ENCODE measurements around the gene PDS5B.

DNA sequence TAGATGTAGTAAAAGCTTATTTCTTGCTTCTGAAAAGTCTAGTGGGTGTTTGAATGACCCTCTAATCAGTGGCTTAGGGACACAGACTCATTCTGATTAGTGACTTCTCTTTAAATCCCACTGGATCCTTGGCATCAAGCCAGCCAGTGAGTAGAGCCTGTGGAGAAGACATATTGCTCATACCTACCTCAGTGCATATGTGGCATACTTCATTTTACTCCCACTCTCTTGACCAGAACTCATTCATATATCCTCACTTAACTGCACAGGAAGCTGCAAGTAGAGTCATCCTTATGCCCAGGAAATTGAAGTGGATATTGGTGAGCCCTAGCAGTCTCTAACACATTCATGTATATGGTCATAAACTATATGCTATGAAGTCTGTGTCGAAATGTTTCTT, 148.3 kb downstream of the PDS5B start:
- no peak for TF ChIP-seq GATA2 (IDR thresholded peaks at IDR 0.05; ENCODE audit: low read depth, low read length)
- TF ChIP-seq GATA3 (IDR thresholded peaks at IDR 0.05; ENCODE audit: low read depth, low read length), result no peak
